Ectodermal cell (in vitro differentiated cells): Measurements from ENCODE around the gene IGFBP6.

Source experiments
- H3K27ac ChIP-seq: 2 replicates; pipeline ENCODE4 v1.7.0; 2013; ENCODE audit warnings: mild to moderate bottlenecking, low read depth, low read length; ENCODE audit not compliant: insufficient read depth, poor library complexity, severe bottlenecking
- H3K27me3 ChIP-seq: 2 replicates; pipeline ENCODE4 v1.7.0; 2013; ENCODE audit warnings: mild to moderate bottlenecking, low read length; ENCODE audit not compliant: insufficient read depth, control insufficient read depth, poor library complexity, severe bottlenecking
- H3K36me3 ChIP-seq: one replicate; pipeline ENCODE4 v1.7.0; 2013; ENCODE audit warnings: low read length; ENCODE audit not compliant: control insufficient read depth, insufficient read depth
- H3K4me1 ChIP-seq: one replicate; pipeline ENCODE4 v1.7.0; 2013; ENCODE audit warnings: low read length; ENCODE audit not compliant: control insufficient read depth, insufficient read depth
- H3K4me3 ChIP-seq: 2 replicates; pipeline ENCODE4 v1.7.0; 2013; ENCODE audit warnings: low read depth, low read length, control low read depth; ENCODE audit not compliant: insufficient read depth
- H3K9me3 ChIP-seq: 2 replicates; pipeline ENCODE4 v1.7.0; 2013; ENCODE audit warnings: mild to moderate bottlenecking, low read length, moderate library complexity; ENCODE audit not compliant: control insufficient read depth
- WGBS, 2 experiments: methylation state at CpG; one replicate each; pipeline ENCODE4 v1.1.7; 2013; ENCODE audit warnings: missing lambda C conversion rate in 2 of 2; 5-methylcytosine and 5-hydroxymethylcytosine counted together

Gene IGFBP6

DNA sequence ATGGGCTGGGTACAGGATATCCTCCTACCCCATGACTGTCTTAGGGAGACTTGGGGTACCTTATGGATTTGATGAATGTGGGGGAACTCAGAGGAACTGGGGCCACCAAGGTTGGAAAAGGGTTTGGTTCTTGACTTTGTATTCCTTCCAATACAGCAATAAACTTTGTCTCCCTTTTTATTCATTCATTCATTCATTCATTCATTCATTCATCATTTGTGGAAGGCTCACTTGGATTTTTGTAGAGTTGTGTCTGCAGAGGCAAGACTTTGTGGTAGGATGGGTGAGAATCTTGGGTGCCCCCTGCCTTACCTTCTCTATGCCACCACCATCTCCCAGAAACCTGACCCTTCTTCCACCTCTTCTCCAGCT, 26.9 kb downstream of the IGFBP6 start:
- H3K36me3 ChIP-seq: no peaks in the 10 kb centered on the region
- H3K27me3 ChIP-seq: peaks cover 2% of the 10 kb centered on the region
- no peak overlapping the region for H3K27ac ChIP-seq
- no peaks in the 10 kb centered on the region for H3K9me3 ChIP-seq
- no peak overlapping the region for H3K4me3 ChIP-seq
- no peaks in the 10 kb centered on the region for H3K4me1 ChIP-seq

DNA sequence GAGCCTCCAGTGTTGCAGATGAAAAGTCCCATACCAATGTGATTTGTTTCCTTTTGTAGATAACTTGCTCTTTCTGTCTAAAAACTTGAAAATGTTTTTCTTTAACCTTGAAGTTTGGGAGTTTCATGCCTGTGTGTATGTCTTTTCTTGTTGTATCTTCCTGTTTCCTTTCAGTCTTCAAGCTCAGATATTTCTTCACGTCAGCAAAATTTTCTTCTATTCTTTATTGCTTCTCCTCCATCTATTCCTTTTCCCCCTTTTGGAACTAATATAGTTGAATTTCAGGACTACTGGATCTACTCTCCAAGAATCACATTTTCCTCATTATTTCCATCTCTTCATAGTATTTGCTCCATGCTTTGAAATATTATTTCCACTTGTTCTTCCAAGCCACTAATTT, 29.7 kb downstream of the IGFBP6 start:
- 87 to 88% methylated on average over 1 of the region's 1 CpG for WGBS, 2 experiments
- Histone ChIP-seq H3K9me3 (no peaks in the 10 kb centered on the region), H3K4me3 (no peak overlapping the region), H3K4me1 (no peaks in the 10 kb centered on the region), H3K27ac (no peak overlapping the region), H3K36me3 (no peaks in the 10 kb centered on the region), H3K27me3 (no peaks in the 10 kb centered on the region)

DNA sequence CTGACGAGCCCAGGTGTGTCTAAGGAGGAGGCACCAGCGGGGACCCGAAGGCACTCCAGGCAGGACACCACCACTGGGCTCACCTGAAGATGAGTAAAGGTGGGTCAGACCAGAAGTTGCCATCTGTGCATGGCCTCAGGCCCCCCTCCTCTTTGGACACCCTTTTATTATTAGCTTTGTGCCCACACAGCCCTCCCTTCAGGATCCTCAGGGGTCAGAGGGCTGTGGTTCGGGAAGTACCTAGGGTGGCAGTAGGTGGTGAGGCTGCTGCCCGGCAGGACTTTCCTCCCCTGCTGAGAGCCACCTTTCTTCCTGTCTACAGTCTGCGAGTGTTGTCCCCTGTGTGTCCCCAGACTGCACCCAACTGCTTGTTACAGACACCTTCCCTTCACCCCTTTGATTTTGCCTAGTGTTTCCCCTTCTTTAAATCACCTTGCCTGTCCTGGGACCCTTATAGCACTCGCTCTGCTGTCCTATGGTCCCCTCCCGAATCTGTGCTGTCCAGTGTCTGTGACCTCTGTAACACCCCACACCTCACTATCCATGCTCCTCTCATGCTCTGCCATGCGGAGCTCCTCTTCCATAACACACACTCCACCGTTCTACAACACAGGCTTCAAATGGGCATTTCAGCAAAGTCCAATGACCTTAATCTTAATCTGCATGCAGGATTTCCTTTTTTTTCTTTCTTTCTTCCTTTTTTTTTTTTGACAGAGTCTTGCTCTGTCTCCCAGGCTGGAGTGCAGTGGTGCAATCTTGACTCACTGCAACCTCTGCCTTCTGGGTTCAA, 31.5 kb downstream of the IGFBP6 start:
- H3K27ac ChIP-seq: no peak overlapping the region
- 83 to 86% methylated on average over 10 of the region's 10 CpGs for WGBS, 2 experiments
- no peaks in the 10 kb centered on the region for H3K36me3 ChIP-seq
- H3K27me3 ChIP-seq: no peaks in the 10 kb centered on the region
- no peak overlapping the region for H3K4me3 ChIP-seq
- no peaks in the 10 kb centered on the region for H3K4me1 ChIP-seq
- no peaks in the 10 kb centered on the region for H3K9me3 ChIP-seq

DNA sequence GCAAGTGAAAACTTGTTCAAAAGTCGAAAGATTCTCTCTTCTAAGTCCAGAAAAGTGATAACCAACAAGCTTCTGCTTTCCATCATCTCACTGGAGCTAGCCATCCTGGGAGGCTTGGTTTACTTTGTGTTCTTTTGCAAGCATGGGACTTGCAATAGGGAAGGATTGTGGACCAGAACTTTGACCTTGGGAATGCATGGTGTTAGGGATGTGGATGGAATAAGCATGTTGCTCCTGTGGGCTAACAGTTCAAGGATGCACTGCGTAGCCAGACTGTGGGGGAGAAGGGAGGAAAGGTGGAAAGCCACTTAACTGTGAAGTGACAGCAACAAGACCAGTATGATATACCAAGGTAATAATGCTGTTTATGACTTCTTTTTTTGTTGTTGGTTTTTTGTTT, 34.4 kb downstream of the IGFBP6 start:
- Histone ChIP-seq H3K27ac (no peak overlapping the region), H3K4me1 (no peaks in the 10 kb centered on the region)
- WGBS, 2 experiments: 92% methylated on average over 2 of the region's 2 CpGs

DNA sequence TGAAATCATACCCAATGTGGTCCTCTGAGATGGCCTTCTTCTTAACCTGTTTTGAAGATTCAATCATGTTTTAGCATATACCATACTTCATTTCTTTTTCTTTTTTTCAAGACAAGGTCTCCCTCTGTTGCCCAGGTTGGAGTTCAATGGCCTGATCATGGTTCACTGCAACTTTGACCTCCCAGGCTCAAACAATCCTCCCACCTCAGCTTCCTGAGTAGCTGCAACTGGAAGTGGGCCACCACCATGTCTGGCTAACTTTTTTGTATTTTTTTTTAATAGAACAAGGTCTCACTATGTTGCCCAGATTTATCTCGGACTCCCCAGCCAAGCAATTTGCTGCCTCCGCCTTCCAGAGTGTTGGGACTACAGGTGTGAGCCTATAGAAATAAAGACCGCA, 36.3 kb downstream of the IGFBP6 start:
- H3K27me3 ChIP-seq: no peaks in the 10 kb centered on the region
- 91 to 96% methylated on average over 3 of the region's 3 CpGs for WGBS, 2 experiments
- no peaks in the 10 kb centered on the region for H3K9me3 ChIP-seq
- no peak overlapping the region for H3K27ac ChIP-seq
- H3K4me3 ChIP-seq: no peak overlapping the region
- H3K4me1 ChIP-seq: no peaks in the 10 kb centered on the region
- no peaks in the 10 kb centered on the region for H3K36me3 ChIP-seq

More for the DNA sequence above, 34.4 kb downstream of the IGFBP6 start:
- no peaks in the 10 kb centered on the region for H3K27me3 ChIP-seq
- H3K4me3 ChIP-seq: no peak overlapping the region
- no peaks in the 10 kb centered on the region for H3K9me3 ChIP-seq
- H3K36me3 ChIP-seq: no peaks in the 10 kb centered on the region

DNA sequence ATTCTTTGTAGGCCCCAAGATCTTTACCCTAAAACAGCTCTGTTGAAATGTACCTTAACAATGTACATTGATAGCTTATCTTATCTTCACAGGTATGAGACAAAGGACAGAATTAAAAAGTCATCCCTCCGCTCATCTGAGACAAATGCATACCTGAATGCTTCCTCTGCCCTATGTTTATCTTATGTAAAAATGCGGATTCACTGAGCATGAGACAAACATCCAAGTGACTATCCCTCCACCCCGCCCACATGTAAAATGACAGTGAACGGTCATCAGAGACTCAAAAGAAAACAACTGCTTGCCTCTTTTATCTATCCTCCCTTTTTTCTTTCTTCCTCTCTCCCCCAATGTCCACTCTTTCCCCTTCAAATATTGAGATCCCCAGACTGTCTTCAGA, 45.9 kb downstream of the IGFBP6 start:
- Histone ChIP-seq H3K27me3 (no peaks in the 10 kb centered on the region), H3K36me3 (no peaks in the 10 kb centered on the region), H3K27ac (no peak overlapping the region), H3K4me3 (no peak overlapping the region), H3K9me3 (no peaks in the 10 kb centered on the region), H3K4me1 (no peaks in the 10 kb centered on the region)
- 81 to 85% methylated on average over 4 of the region's 4 CpGs for WGBS, 2 experiments

DNA sequence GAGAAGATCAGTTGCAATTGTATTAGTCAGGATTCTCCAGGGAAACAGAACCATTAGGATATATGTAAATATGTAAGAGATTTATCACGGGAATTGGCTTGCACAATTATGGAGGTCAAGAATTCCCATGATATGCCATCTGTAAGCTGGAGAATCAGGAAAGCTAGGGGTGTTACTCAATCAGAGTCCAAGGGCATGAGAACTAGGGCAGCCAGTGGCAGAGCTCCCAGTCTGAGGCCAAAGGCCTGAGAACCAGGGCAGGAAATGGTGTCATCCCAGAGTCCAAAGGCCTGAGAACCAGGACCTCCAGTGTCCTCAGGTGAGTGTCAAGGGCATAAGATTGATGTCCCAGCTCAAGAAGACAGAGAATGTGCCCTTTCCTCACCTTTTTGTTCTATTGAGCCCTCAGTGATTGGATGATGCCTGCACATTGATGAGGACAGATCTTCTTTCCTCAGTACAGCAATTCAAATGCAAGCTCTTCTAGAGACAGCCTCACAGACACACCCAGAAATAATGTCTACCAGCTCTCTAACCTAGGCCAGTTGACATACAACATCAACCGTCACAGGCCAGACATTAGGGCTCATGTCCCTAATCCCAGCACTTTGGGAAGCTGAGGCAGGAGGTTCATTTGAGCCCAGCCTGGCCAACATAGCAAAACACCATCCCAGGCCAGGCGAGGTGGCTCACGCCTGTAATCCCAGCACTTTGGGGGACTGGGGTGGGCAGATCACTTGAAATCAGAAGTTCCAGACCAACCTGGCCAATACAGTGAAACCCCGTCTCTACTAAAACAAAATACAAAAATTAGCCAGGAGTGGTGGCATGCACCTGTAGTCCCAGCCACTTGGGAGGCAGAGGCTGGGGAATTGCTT, 48.2 kb downstream of the IGFBP6 start:
- WGBS, 2 experiments: 91 to 95% methylated on average over 5 of the region's 5 CpGs
- no peaks in the 10 kb centered on the region for H3K9me3 ChIP-seq
- no peak overlapping the region for H3K4me3 ChIP-seq
- H3K27me3 ChIP-seq: no peaks in the 10 kb centered on the region
- H3K4me1 ChIP-seq: no peaks in the 10 kb centered on the region
- no peak overlapping the region for H3K27ac ChIP-seq
- no peaks in the 10 kb centered on the region for H3K36me3 ChIP-seq

DNA sequence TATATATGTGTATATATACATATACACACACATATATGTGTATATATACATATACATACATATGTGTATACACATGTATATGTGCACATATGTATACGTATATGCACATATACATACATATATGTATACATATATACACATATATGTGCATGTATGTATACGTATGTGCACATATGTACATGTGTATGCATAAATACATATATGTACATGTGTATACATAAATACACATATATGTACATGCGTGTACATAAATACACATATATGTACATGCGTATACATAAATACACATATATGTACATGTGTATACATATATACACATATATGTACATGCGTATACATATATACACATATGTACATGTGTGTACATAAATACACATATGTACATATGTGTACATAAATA, 49.7 kb downstream of the IGFBP6 start:
- H3K27ac ChIP-seq: no peak overlapping the region
- H3K4me1 ChIP-seq: no peaks in the 10 kb centered on the region
- H3K4me3 ChIP-seq: no peak overlapping the region
- no peaks in the 10 kb centered on the region for H3K36me3 ChIP-seq
- H3K9me3 ChIP-seq: no peaks in the 10 kb centered on the region
- no peaks in the 10 kb centered on the region for H3K27me3 ChIP-seq
- WGBS, 2 experiments: 85% methylated on average over 2 of the region's 5 CpGs; no CpG with 5 or more reads in 1 of the 2 experiments

DNA sequence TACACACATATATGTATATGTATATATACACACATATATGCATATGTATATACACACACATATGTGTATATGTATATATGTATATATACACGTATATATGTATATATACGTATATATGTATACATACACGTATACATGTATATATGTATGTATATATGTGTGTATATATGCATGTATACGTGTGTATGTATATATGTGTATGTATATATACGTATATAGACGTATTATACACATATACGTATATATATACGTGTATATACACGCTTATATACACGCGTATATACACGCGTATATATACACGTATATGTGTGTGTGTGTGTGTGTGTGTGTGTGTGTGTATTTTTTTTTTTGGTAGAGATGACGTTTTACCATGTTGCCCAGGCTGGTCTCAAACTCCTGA, 50.2 kb downstream of the IGFBP6 start:
- no peak overlapping the region for H3K4me3 ChIP-seq
- H3K4me1 ChIP-seq: no peaks in the 10 kb centered on the region
- H3K36me3 ChIP-seq: no peaks in the 10 kb centered on the region
- no peak overlapping the region for H3K27ac ChIP-seq
- H3K9me3 ChIP-seq: no peaks in the 10 kb centered on the region
- 89 to 100% methylated on average over 3 to 8 of the region's 15 CpGs for whole genome bisulfite sequencing, 2 experiments
- no peaks in the 10 kb centered on the region for H3K27me3 ChIP-seq

DNA sequence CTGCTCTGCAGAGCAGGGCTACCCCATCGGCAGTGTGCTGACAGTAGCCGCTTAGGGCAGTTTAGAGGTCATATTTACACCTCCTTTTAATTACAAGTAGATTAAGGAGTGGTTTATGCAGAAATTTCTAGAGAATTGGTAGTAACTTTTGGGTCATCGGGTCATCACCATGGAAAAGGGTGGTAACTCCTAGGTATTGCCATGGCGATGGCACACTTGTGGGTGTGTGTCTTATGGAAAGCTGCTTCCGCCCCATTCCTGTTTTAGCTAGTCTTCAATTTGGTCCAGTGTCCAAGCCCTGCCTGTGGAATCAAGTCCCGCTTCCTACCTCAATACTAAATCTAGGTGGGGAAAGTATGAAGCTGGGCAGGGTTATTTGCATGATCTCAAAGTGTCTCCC, 53.6 kb downstream of the IGFBP6 start:
- WGBS, 2 experiments: 95 to 99% methylated on average over 4 to 6 of the region's 6 CpGs
- H3K27me3 ChIP-seq: no peaks in the 10 kb centered on the region
- H3K27ac ChIP-seq: no peak overlapping the region
- H3K4me3 ChIP-seq: no peak overlapping the region
- no peaks in the 10 kb centered on the region for H3K36me3 ChIP-seq
- H3K4me1 ChIP-seq: no peaks in the 10 kb centered on the region
- H3K9me3 ChIP-seq: no peaks in the 10 kb centered on the region
